Esophagus squamous epithelium (tissue), 4 donors: ENCODE data around the gene KLHL40.

ENCODE experiments used
- POLR2A ChIP-seq, 4 donors: fragments of 450-650 bp; IDR thresholded peaks; one replicate each; pipeline ENCODE4 v1.6.1; 2017; ENCODE audit warnings: antibody characterized with exemption in 4 of 4, mild to moderate bottlenecking in 4 of 4, moderate library complexity in 3 of 4
- TF ChIP-seq, protein P1 (sequence below), 6 experiments: fragments of 450-650 bp in 4 of 6; fragments of 200-600 bp in 2 of 6; sonication (generic) in 2 of 6; IDR thresholded peaks; one replicate each; pipeline ENCODE4 v1.5.1; 2016 to 2019; ENCODE audit warnings: antibody characterized with exemption in 6 of 6, mild to moderate bottlenecking in 4 of 6, moderate library complexity in 4 of 6

DNA sequence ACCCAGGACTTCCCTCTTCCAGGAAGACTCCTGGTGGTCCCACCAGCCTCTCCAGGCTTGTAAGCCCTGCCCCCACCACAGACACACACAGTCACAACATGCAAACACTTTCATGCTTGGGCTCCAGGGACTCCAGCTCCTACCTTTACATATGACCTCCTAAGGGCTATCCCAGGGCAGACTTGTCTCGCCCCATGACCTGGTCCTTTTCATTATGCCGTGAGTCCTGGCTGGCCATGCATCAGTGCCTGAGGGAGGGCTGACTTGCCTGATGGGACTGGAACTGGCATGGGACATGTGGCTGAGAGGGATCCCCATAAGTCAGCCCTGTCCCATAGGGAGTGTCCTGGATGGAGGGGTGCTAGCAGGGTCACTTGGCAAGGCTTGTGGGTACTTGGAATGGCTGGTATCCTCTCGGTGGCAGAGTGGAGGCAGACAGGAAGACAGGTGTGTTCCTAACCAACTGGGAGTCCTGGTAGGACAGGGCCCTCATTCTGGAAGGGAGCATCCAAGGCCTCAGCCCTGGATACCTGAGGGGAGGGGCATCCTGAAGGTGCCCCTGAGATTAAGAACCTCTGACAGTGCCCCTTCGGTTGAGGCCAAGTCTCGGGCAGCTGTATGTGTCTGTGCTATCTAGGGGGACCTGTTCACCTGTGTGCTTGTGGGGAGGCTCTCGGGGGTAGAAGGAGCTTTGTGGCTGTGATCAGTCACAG, 17.8 kb downstream of the KLHL40 start:
- TF ChIP-seq, protein P1, sequence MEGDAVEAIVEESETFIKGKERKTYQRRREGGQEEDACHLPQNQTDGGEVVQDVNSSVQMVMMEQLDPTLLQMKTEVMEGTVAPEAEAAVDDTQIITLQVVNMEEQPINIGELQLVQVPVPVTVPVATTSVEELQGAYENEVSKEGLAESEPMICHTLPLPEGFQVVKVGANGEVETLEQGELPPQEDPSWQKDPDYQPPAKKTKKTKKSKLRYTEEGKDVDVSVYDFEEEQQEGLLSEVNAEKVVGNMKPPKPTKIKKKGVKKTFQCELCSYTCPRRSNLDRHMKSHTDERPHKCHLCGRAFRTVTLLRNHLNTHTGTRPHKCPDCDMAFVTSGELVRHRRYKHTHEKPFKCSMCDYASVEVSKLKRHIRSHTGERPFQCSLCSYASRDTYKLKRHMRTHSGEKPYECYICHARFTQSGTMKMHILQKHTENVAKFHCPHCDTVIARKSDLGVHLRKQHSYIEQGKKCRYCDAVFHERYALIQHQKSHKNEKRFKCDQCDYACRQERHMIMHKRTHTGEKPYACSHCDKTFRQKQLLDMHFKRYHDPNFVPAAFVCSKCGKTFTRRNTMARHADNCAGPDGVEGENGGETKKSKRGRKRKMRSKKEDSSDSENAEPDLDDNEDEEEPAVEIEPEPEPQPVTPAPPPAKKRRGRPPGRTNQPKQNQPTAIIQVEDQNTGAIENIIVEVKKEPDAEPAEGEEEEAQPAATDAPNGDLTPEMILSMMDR (IDR thresholded peaks at IDR 0.05) = no peak
- TF ChIP-seq POLR2A (IDR thresholded peaks at IDR 0.05) = no peak
